Activated CD4-positive, alpha-beta memory T cell treated with anti-CD3 and anti-CD28 coated beads for 36 hours (primary cell): ENCODE results near the gene PTPRF. TPM values are rescaled to one million over a fixed set of nuclear protein-coding genes. Genes with fewer than 3 reads are reported as not detected.

Experiments used
- CTCF ChIA-PET: fragments of 350-600 bp; sonication (Branson Sonifier 250); formaldehyde crosslinking; loops from one replicate; lab custom pipeline; 2021; ENCODE audit warnings: antibody characterized with exemption, inconsistent platforms; lab: Charles Lee
- POLR2A ChIA-PET: fragments of 350-600 bp; sonication (Branson Sonifier 250); formaldehyde crosslinking; loops from one replicate; lab custom pipeline; 2021; ENCODE audit warnings: antibody characterized with exemption; lab: Charles Lee
- DNase-seq: peaks from one replicate; pipeline ENCODE4 v3.0.0-alpha.2; 2020
- H3K27ac Mint-ChIP-seq: one replicate; pipeline ENCODE4 v1.8.0; 2021; ENCODE audit warnings: mixed read lengths
- H3K27me3 Mint-ChIP-seq: one replicate; pipeline ENCODE4 v1.8.0; 2021; ENCODE audit warnings: mixed read lengths
- H3K36me3 Mint-ChIP-seq: one replicate; pipeline ENCODE4 v1.8.0; 2021; ENCODE audit warnings: mixed read lengths
- H3K4me1 Mint-ChIP-seq: one replicate; pipeline ENCODE4 v1.8.0; 2021; ENCODE audit warnings: low read depth, mixed read lengths
- H3K4me3 Mint-ChIP-seq: one replicate; pipeline ENCODE4 v1.8.0; 2021; ENCODE audit warnings: mild to moderate bottlenecking, mixed read lengths
- H3K9me3 Mint-ChIP-seq: one replicate; pipeline ENCODE4 v1.8.0; 2021; ENCODE audit warnings: mixed read lengths
- intact Hi-C: fragments of 100-400 bp; cut with micrococcal nuclease; formaldehyde crosslinking; loops from one replicate; pipeline ENCODE4 v1.15.1; 2023
- total RNA-seq, 2 experiments: library from RNA; stranded (reverse); gene quantifications; one replicate each; pipeline ENCODE4 v1.2.3, GENCODE V29; 2021

PTPRF gene
- total RNA-seq, 2 experiments from 2014 or later, result 2.4 to 2.8 TPM

DNA sequence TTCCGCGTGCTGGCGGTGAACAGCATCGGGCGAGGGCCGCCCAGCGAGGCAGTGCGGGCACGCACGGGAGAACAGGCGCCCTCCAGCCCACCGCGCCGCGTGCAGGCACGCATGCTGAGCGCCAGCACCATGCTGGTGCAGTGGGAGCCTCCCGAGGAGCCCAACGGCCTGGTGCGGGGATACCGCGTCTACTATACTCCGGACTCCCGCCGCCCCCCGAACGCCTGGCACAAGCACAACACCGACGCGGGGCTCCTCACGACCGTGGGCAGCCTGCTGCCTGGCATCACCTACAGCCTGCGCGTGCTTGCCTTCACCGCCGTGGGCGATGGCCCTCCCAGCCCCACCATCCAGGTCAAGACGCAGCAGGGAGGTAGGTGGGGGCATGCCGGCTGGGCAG lies 60.5 kb downstream of the PTPRF start:
- Mint-ChIP-seq H3K36me3 (no peaks in the 10 kb centered on the region), H3K4me3 (no peak overlapping the region), H3K27me3 (no peaks in the 10 kb centered on the region), H3K9me3 (no peaks in the 10 kb centered on the region), H3K4me1 (no peaks in the 10 kb centered on the region), H3K27ac (no peak overlapping the region)
- no peak for DNase-seq
- CTCF ChIA-PET, result no interaction called here
- POLR2A ChIA-PET, result no interaction called here
- intact Hi-C loops, result no loop called here

DNA sequence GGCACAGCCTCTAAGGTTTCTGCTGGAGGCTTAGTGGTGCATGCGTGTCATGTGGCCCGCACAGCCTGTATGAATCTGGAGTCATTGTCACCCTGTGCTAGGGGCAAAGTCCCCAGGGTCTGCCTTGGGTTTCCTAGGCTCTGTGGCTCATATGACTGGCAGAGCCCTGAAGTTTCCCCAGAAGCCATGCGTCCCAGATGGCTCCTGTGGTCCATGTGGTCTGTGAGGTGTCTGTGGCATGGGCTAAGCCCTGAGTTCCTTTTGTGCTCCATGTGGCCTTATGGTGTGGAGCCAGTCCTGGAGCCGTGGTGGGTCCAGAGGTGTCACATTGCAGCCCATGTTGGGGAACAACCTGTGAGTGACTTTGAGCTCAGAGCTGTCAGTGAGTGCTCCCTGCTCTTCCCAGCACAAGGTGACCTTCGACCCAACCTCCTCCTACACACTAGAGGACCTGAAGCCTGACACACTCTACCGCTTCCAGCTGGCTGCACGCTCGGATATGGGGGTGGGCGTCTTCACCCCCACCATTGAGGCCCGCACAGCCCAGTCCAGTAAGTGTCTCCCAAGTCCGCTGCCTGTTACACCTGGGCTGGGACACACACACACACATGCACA lies 61.5 kb downstream of the PTPRF start:
- ChIA-PET POLR2A (no interaction called here), CTCF (no interaction called here)
- DNase-seq, result no peak
- no peaks in the 10 kb centered on the region for H3K9me3 Mint-ChIP-seq
- H3K4me1 Mint-ChIP-seq, result no peaks in the 10 kb centered on the region
- no peaks in the 10 kb centered on the region for H3K27me3 Mint-ChIP-seq
- H3K27ac Mint-ChIP-seq, result no peak overlapping the region
- H3K4me3 Mint-ChIP-seq, result no peak overlapping the region
- intact Hi-C loops, result no loop called here
- no peaks in the 10 kb centered on the region for H3K36me3 Mint-ChIP-seq

DNA sequence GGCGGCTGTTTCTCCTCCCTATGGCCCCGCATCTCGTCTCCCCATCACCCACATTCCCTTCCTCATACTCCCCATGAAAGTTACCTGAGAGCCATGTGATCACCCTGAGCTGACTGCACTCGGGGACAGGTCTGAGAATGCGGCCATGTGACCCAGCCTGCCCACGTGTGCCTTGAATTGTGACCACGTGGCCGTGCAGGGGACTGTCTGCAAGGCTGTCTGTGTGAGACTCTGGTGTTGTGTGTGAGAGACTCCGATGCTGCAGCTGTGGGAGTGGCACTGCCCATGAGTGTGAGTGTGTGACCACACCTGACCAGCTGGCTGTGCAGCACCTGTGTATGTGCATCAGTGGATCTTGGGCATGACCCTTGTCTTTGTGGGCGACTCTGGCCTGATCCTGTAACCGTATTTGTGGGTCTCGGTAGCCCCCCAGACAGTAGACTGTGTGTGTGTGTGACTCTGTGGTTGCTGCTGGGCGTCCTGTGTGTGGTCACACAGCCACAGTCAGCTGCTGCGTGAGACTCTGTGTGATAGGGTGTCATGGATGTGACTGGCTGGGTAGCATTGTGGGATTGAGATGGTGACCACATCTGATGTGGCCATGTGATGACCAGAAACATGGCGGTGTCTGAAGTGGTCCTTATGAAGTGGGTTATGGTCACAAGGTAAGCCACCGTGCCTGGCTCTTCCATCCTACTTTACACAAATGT lies 62.4 kb downstream of the PTPRF start:
- Mint-ChIP-seq H3K9me3 (no peaks in the 10 kb centered on the region), H3K4me1 (no peaks in the 10 kb centered on the region), H3K4me3 (no peak overlapping the region), H3K27ac (no peak overlapping the region), H3K36me3 (no peaks in the 10 kb centered on the region), H3K27me3 (no peaks in the 10 kb centered on the region)
- intact Hi-C loops, result no loop called here
- ChIA-PET CTCF (no interaction called here), POLR2A (no interaction called here)
- no peak for DNase-seq

DNA sequence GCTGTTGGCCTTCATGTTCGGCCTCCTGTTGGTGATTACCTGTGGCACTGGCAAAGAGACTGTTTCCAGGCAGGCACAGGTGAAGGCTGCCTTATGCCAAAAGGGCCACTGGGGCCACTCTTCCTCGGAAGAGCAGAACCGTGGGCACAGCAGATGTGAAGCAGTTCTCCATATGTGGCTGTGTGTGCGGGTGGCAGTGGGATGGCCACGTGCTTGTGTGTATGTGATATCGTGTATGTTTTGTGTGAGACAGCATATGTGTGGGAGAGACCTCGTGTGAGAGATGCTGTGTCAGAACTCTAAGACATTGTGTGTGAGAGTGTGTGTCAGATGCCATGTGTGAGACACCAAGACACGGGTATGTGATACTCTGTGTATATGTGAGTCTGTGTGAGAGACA lies 65.9 kb downstream of the PTPRF start:
- intact Hi-C loops, result no loop called here
- ChIA-PET POLR2A (no interaction called here), CTCF (no interaction called here)
- no peak for DNase-seq
- Mint-ChIP-seq H3K27me3 (no peaks in the 10 kb centered on the region), H3K9me3 (no peaks in the 10 kb centered on the region), H3K36me3 (no peaks in the 10 kb centered on the region), H3K4me1 (no peaks in the 10 kb centered on the region), H3K27ac (no peak overlapping the region), H3K4me3 (no peak overlapping the region)

DNA sequence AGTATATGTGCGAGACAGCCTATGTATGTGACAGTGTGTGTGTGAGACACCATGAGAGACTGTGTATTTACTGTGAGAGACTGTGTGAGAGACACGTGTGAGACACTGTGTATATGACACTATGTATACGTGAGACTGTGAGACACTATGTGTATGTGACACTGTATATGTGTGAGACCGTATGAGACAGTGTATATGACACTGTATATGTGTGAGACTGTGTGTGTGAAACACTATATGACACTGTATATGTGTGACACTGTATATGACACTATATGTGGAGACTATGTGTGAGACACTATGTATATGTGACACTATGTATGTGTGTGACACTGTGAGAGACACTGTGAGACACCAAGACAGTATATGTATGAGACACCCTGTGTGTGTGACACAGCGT lies 66.3 kb downstream of the PTPRF start:
- Mint-ChIP-seq H3K9me3 (no peaks in the 10 kb centered on the region), H3K27ac (no peak overlapping the region), H3K36me3 (no peaks in the 10 kb centered on the region), H3K27me3 (no peaks in the 10 kb centered on the region), H3K4me1 (no peaks in the 10 kb centered on the region), H3K4me3 (no peak overlapping the region)
- intact Hi-C loops, result no loop called here
- CTCF ChIA-PET, result no interaction called here
- DNase-seq, result no peak
- POLR2A ChIA-PET, result no interaction called here

DNA sequence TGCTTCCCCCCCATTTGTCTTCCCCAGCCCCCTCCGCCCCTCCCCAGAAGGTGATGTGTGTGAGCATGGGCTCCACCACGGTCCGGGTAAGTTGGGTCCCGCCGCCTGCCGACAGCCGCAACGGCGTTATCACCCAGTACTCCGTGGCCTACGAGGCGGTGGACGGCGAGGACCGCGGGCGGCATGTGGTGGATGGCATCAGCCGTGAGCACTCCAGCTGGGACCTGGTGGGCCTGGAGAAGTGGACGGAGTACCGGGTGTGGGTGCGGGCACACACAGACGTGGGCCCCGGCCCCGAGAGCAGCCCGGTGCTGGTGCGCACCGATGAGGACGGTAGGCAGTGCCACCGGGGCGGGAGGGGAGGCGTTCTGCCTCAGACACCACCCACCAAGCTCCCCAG lies 67.0 kb downstream of the PTPRF start:
- ChIA-PET CTCF (no interaction called here), POLR2A (no interaction called here)
- DNase-seq, result no peak
- Mint-ChIP-seq H3K9me3 (no peaks in the 10 kb centered on the region), H3K36me3 (no peaks in the 10 kb centered on the region), H3K4me3 (no peak overlapping the region), H3K27me3 (no peaks in the 10 kb centered on the region), H3K27ac (no peak overlapping the region), H3K4me1 (no peaks in the 10 kb centered on the region)
- intact Hi-C loops, result no loop called here

DNA sequence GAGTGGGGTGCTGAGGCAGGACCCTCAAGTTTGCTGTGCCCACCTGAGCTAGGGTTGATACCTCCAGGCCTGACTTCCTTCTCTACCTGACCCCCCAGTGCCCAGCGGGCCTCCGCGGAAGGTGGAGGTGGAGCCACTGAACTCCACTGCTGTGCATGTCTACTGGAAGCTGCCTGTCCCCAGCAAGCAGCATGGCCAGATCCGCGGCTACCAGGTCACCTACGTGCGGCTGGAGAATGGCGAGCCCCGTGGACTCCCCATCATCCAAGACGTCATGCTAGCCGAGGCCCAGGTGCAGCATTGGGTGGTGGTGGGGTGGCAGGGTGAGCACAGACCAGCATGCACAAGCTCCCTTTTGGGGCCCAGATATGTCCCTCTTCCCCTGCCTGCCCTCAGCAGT lies 67.9 kb downstream of the PTPRF start:
- no peaks in the 10 kb centered on the region for H3K36me3 Mint-ChIP-seq
- no peaks in the 10 kb centered on the region for H3K27me3 Mint-ChIP-seq
- no peaks in the 10 kb centered on the region for H3K9me3 Mint-ChIP-seq
- H3K4me3 Mint-ChIP-seq, result no peak overlapping the region
- H3K27ac Mint-ChIP-seq, result no peak overlapping the region
- H3K4me1 Mint-ChIP-seq, result no peaks in the 10 kb centered on the region
- intact Hi-C loops, result no loop called here
- ChIA-PET POLR2A (no interaction called here), CTCF (no interaction called here)
- no peak for DNase-seq

DNA sequence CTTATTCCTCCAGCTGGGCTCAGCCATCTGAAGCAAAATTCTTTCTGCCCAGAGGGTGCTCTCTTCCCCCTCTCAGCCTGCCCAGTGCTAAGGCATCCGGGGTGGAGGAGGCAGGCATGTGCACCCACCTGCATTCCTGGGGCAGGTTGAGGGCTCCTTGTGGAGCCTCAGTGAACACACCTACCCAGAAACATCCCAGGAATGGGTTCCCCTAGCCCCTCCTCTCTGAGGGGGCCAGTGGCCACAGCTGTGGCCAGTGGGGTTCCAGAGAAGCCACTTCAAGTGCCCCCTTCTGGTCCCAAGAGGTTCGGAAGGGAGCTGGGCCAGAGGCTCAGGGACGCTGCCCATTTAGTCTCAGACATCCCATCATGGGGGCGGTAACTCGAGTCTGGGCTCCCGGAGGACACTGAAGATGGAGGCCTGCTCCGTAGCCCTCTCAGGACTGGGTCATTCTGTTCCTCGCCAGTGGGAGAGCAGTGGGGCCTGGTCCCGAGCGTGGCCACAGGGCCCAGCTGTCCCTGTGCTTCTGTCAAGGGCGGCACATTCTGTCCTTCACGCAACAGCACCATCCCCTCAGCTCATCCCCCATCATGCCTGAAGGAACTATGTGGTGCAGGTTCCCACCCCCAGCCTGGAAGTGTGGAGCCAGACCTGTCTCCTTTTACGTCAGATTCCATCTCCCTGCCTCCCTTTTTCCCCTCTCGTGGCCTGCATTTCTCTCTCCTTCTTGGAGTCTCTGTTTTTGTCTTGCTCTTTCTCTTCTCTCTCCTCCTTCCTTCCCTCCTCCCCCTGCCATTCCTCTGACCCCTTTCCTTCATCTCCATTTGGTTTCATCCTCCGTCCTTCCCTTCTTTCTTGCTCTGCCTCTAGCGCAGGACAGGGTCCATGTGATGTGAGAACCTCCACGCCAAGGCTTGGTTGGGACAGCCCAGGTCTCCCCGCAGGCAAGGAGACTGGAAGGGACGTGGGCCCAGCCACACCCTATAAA lies 69.6 kb downstream of the PTPRF start:
- no peaks in the 10 kb centered on the region for H3K27me3 Mint-ChIP-seq
- CTCF ChIA-PET, result no interaction called here
- H3K36me3 Mint-ChIP-seq, result no peaks in the 10 kb centered on the region
- H3K27ac Mint-ChIP-seq, result no peak overlapping the region
- H3K9me3 Mint-ChIP-seq, result no peaks in the 10 kb centered on the region
- POLR2A ChIA-PET, result no interaction called here
- no peak overlapping the region for H3K4me3 Mint-ChIP-seq
- intact Hi-C loops, result no loop called here
- H3K4me1 Mint-ChIP-seq, result no peaks in the 10 kb centered on the region
- DNase-seq, result no peak

DNA sequence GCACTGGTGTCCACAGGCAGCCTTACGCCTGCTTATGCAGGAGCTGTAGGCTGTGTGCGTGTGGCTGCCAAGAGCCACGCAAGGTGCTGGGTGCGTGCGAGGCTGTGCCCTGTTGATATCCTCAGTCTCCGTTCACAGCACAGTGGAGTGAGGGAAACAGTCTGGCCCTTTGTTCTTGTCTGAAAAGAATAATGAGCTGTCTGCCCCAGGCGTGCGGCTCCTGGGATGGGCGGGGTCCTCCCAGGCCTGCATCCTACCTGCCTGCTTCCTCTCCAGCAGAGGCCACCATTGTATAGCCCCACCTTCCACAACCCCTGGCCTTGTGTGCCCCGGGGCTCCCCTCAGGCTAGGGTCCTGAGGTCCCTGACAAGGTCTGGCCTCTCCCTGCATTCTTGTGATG lies 72.3 kb downstream of the PTPRF start:
- H3K9me3 Mint-ChIP-seq, result no peaks in the 10 kb centered on the region
- H3K27ac Mint-ChIP-seq, result no peak overlapping the region
- POLR2A ChIA-PET, result no interaction called here
- H3K4me1 Mint-ChIP-seq, result no peaks in the 10 kb centered on the region
- H3K36me3 Mint-ChIP-seq, result no peaks in the 10 kb centered on the region
- DNase-seq, result no peak
- intact Hi-C loops, result no loop called here
- CTCF ChIA-PET, result no interaction called here
- H3K4me3 Mint-ChIP-seq, result no peak overlapping the region
- no peaks in the 10 kb centered on the region for H3K27me3 Mint-ChIP-seq

DNA sequence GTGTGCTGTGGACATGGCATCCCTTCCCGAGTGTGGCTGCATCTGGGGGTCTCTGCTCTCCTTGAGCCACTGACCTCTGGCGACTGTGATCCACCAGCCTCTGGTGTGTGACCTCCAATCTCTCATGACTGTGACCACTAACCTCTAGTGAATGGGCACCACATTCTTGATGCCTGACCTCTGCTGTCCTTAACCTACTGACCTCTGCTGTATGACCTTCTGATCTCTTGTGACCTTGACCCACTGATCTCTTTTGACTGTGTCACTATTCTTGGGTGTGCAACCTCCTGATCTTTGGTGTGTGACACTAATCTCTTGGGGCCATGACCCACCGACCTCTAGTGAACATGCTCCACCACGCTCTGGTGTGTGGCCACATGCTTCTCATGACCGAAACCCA lies 73.5 kb downstream of the PTPRF start:
- no peaks in the 10 kb centered on the region for H3K27me3 Mint-ChIP-seq
- no peak overlapping the region for H3K27ac Mint-ChIP-seq

DNA sequence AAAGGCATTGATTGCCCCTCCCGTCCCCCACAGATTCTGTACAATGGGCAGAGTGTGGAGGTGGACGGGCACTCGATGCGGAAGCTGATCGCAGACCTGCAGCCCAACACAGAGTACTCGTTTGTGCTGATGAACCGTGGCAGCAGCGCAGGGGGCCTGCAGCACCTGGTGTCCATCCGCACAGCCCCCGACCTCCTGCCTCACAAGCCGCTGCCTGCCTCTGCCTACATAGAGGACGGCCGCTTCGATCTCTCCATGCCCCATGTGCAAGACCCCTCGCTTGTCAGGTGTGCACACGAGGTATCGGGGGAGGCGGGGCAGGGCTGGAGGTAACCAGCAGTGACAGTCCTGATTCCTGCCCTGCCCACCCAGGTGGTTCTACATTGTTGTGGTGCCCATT lies 74.5 kb downstream of the PTPRF start:
- ChIA-PET POLR2A (no interaction called here), CTCF (no interaction called here)
- Mint-ChIP-seq H3K27me3 (peaks cover 2% of the 10 kb centered on the region), H3K4me1 (no peaks in the 10 kb centered on the region), H3K9me3 (no peaks in the 10 kb centered on the region), H3K36me3 (no peaks in the 10 kb centered on the region), H3K4me3 (no peak overlapping the region), H3K27ac (no peak overlapping the region)
- intact Hi-C loops, result no loop called here
- no peak for DNase-seq

More for the DNA sequence above, 73.5 kb downstream of the PTPRF start:
- no peaks in the 10 kb centered on the region for H3K9me3 Mint-ChIP-seq
- no peaks in the 10 kb centered on the region for H3K4me1 Mint-ChIP-seq
- H3K4me3 Mint-ChIP-seq, result no peak overlapping the region
- intact Hi-C loops, result no loop called here
- ChIA-PET CTCF (no interaction called here), POLR2A (no interaction called here)
- no peak for DNase-seq
- H3K36me3 Mint-ChIP-seq, result no peaks in the 10 kb centered on the region

DNA sequence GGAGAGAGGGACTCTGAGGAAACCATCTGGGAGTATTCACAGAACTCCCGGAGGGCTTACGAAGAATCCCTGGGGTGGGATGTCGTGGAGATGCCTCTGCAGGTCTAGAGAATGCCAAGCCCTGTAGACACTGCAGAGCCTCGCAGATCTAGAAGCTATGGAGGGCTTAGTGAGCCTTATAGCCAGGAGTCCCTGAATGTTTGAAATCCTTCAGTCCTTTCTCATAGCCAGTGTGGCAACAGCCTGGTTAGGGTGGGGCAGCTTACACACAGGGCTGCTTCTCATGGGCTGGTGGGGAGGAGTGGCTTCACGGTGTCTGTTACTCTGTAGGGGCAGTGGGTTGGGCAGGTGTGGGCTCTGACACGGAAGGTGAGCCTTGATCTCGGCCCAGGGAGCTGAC lies 75.1 kb downstream of the PTPRF start:
- no peak overlapping the region for H3K27ac Mint-ChIP-seq
- no peaks in the 10 kb centered on the region for H3K9me3 Mint-ChIP-seq
- no peaks in the 10 kb centered on the region for H3K4me1 Mint-ChIP-seq
- peaks cover 2% of the 10 kb centered on the region for H3K27me3 Mint-ChIP-seq
- no peak overlapping the region for H3K4me3 Mint-ChIP-seq
- no peak for DNase-seq
- no peaks in the 10 kb centered on the region for H3K36me3 Mint-ChIP-seq
- intact Hi-C loops, result no loop called here
- ChIA-PET CTCF (no interaction called here), POLR2A (no interaction called here)
